A673 (cell line): ENCODE measurements around the gene ANOS1. TPM values are rescaled to one million over a fixed set of nuclear protein-coding genes. Genes with fewer than 3 reads are reported as not detected.

Source experiments
- BruUV-seq: library from RNA; stranded (reverse); fragments of 400-500 nt; replicated peaks from 2 replicates; lab custom pipeline; 2021; lab: Mats Ljungman, UMichigan
- CTCF ChIA-PET: fragments of 300-600 bp; sonication (Branson Sonifier 250); formaldehyde crosslinking; loops from one replicate; lab custom pipeline; 2022; ENCODE audit warnings: antibody characterized with exemption; lab: Charles Lee
- POLR2A ChIA-PET: fragments of 300-600 bp; sonication (Branson Sonifier 250); formaldehyde crosslinking; loops from one replicate; lab custom pipeline; 2022; ENCODE audit warnings: antibody characterized with exemption; ENCODE audit not compliant: low non-redundant PET; lab: Charles Lee
- DNase-seq: peaks from one replicate; pipeline ENCODE4 v3.0.0-alpha.2; 2015; ENCODE audit warnings: low spot score
- H3K27ac ChIP-seq: fragments of 200-600 bp; sonication (generic); 2 replicates; pipeline ENCODE4 v1.5.1; 2016; ENCODE audit warnings: mixed run types, low read depth, mild to moderate bottlenecking, mixed read lengths, antibody characterized with exemption, low read length; ENCODE audit not compliant: poor library complexity, severe bottlenecking
- H3K27me3 ChIP-seq: fragments of 200-600 bp; sonication (generic); replicated peaks from 2 replicates; pipeline ENCODE4 v1.6.1; 2017; ENCODE audit warnings: mixed run types, low read depth, mild to moderate bottlenecking, mixed read lengths, antibody characterized with exemption, low read length; ENCODE audit not compliant: insufficient read depth, poor library complexity
- H3K36me3 ChIP-seq: fragments of 200-600 bp; sonication (generic); 2 replicates; pipeline ENCODE4 v1.6.1; 2016; ENCODE audit warnings: mixed run types, mild to moderate bottlenecking, mixed read lengths, antibody characterized with exemption, low read length; ENCODE audit not compliant: insufficient read depth, poor library complexity, severe bottlenecking
- H3K4me1 ChIP-seq: fragments of 200-600 bp; sonication (generic); 2 replicates; pipeline ENCODE4 v1.6.1; 2017; ENCODE audit warnings: mixed run types, mild to moderate bottlenecking, mixed read lengths, antibody characterized with exemption, low read length; ENCODE audit not compliant: insufficient read depth, poor library complexity, severe bottlenecking
- H3K4me3 ChIP-seq: fragments of 200-600 bp; sonication (generic); 2 replicates; pipeline ENCODE4 v1.5.1; 2016; ENCODE audit warnings: low read depth, mixed run types, mild to moderate bottlenecking, mixed read lengths, low read length; ENCODE audit not compliant: poor library complexity, severe bottlenecking
- H3K9me3 ChIP-seq: fragments of 200-600 bp; sonication (generic); 2 replicates; pipeline ENCODE4 v1.6.1; 2016; ENCODE audit warnings: mixed run types, low read depth, mild to moderate bottlenecking, mixed read lengths, antibody characterized with exemption, low read length; ENCODE audit not compliant: poor library complexity, severe bottlenecking
- CTCF ChIP-seq: fragments of 300-800, 200-600 bp; sonication (generic); conservative IDR thresholded peaks from 2 replicates; pipeline ENCODE4 v1.5.1; 2017; ENCODE audit warnings: low read depth, mild to moderate bottlenecking, antibody characterized with exemption, low read length, moderate library complexity, mixed read lengths
- EZH2 ChIP-seq: fragments of 200-600 bp; sonication (generic); IDR thresholded peaks from 2 replicates; pipeline ENCODE4 v1.6.1; 2017; ENCODE audit warnings: borderline replicate concordance, low read depth, mild to moderate bottlenecking, mixed read lengths, antibody characterized with exemption, low read length; ENCODE audit not compliant: poor library complexity, severe bottlenecking
- intact Hi-C: fragments of 100-400 bp; cut with micrococcal nuclease; formaldehyde crosslinking; loops from one replicate; pipeline ENCODE4 v1.10.0; 2022; ENCODE audit not compliant: unreplicated experiment
- total RNA-seq: library from RNA; stranded (reverse); gene quantifications from 2 replicates; pipeline ENCODE4 v1.2.3, GENCODE V29; 2021

Gene ANOS1
- total RNA-seq, 1 experiment from 2014 or later = 0.06 TPM

GRCh38 chrX:8689473-8689872 is 42.5 kb downstream of the ANOS1 start:
- Histone ChIP-seq H3K9me3 (no peaks in the 10 kb centered on the region), H3K27ac (no peak overlapping the region), H3K4me1 (peaks cover 20% of the 10 kb centered on the region), H3K4me3 (no peak overlapping the region), H3K36me3 (no peaks in the 10 kb centered on the region), H3K27me3 (no peaks in the 10 kb centered on the region)
- intact Hi-C loops = no loop called here
- TF ChIP-seq CTCF = no peak
- no peak for TF ChIP-seq EZH2
- no TSS peak for BruUV-seq
- ChIA-PET POLR2A (no interaction called here), CTCF (no interaction called here)
- DNase-seq = no peak

- no TSS peak for BruUV-seq
- peaks cover 23% of the 10 kb centered on the region for H3K4me1 ChIP-seq
- no peaks in the 10 kb centered on the region for H3K36me3 ChIP-seq
- no peak overlapping the region for H3K27ac ChIP-seq
- H3K27me3 ChIP-seq = no peaks in the 10 kb centered on the region
- DNase-seq = no peak
- H3K4me3 ChIP-seq = no peak overlapping the region
- TF ChIP-seq CTCF (no peak), EZH2 (no peak)
- POLR2A ChIA-PET = no interaction called here
- intact Hi-C loops = no loop called here
- no peaks in the 10 kb centered on the region for H3K9me3 ChIP-seq
- CTCF ChIA-PET = no interaction called here
Measured at GRCh38 chrX:8688776-8689175, 43.2 kb downstream of the ANOS1 start.

- H3K9me3 ChIP-seq = no peaks in the 10 kb centered on the region
- peaks cover 29% of the 10 kb centered on the region for H3K4me1 ChIP-seq
- CTCF ChIA-PET = no interaction called here
- H3K27me3 ChIP-seq = no peaks in the 10 kb centered on the region
- H3K36me3 ChIP-seq = no peaks in the 10 kb centered on the region
- DNase-seq = peak; percentile 85
- no peak for TF ChIP-seq EZH2
- no peak for TF ChIP-seq CTCF
- POLR2A ChIA-PET = no interaction called here
- peak overlapping the region; percentile 42 for H3K27ac ChIP-seq
- H3K4me3 ChIP-seq = no peak overlapping the region
- BruUV-seq = no TSS peak
- intact Hi-C loops = no loop called here
Measured at GRCh38 chrX:8684201-8684965, 47.6 kb downstream of the ANOS1 start.
